Mammary epithelial cell (primary cell): ENCODE measurements around the gene EFEMP2.
"Not testable (repeated sequence)": the region's sequence is repeated elsewhere in the genome, so short reads cannot be mapped to it uniquely, and the experiment has no call there.

ENCODE experiments used
- EZH2 ChIP-seq: IDR thresholded peaks from 2 replicates; pipeline ENCODE4 v1.6.1; 2012; ENCODE audit warnings: low read length, inconsistent platforms, borderline replicate concordance
- TF ChIP-seq, protein P1 (sequence below), 2 donors: IDR thresholded peaks in 1 of 2; conservative IDR thresholded peaks in 1 of 2; 2 replicates each; pipeline ENCODE4 v1.5.1; 2011 to 2012; ENCODE audit warnings: inconsistent platforms in 2 of 2, low read length in 2 of 2, mild to moderate bottlenecking in 2 of 2, control low read depth in 1 of 2, low read depth in 1 of 2; ENCODE audit not compliant: insufficient read depth in 1 of 2; ENCODE audit errors: extremely low read depth in 1 of 2

GRCh38 chr11:65848693-65849092 lies 23.9 kb downstream of the EFEMP2 start:
- TF ChIP-seq, protein P1, sequence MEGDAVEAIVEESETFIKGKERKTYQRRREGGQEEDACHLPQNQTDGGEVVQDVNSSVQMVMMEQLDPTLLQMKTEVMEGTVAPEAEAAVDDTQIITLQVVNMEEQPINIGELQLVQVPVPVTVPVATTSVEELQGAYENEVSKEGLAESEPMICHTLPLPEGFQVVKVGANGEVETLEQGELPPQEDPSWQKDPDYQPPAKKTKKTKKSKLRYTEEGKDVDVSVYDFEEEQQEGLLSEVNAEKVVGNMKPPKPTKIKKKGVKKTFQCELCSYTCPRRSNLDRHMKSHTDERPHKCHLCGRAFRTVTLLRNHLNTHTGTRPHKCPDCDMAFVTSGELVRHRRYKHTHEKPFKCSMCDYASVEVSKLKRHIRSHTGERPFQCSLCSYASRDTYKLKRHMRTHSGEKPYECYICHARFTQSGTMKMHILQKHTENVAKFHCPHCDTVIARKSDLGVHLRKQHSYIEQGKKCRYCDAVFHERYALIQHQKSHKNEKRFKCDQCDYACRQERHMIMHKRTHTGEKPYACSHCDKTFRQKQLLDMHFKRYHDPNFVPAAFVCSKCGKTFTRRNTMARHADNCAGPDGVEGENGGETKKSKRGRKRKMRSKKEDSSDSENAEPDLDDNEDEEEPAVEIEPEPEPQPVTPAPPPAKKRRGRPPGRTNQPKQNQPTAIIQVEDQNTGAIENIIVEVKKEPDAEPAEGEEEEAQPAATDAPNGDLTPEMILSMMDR (conservative IDR thresholded peaks at IDR 0.05 in 1 of 2, IDR thresholded peaks at IDR 0.05 in 1 of 2; ENCODE audit: extremely low read depth in 1 of 2, insufficient read depth in 1 of 2, low read depth in 1 of 2, low read length in 2 of 2), result not testable (repeated sequence)
- not testable (repeated sequence) for TF ChIP-seq EZH2
